Smooth muscle cell (in vitro differentiated cells): ENCODE data around the gene KCNT1. TPM values are rescaled to one million over a fixed set of nuclear protein-coding genes. Genes with fewer than 3 reads are reported as not detected.

Source experiments
- DNase-seq: peaks from one replicate; lab custom pipeline; 2025; ENCODE audit not compliant: unreplicated experiment; lab: John Stamatoyannopoulos, UW
- H2AFZ ChIP-seq: fragments of 200-600 bp; sonication (generic); 2 replicates; pipeline ENCODE4 v1.6.0; 2016; ENCODE audit warnings: antibody characterized with exemption, low read depth, mild to moderate bottlenecking
- H3F3A ChIP-seq: fragments of 200-600 bp; sonication (generic); 2 replicates; pipeline ENCODE4 v1.6.0; 2017; ENCODE audit warnings: antibody characterized with exemption, low read depth
- H3K27ac ChIP-seq: fragments of 200-600 bp; sonication (generic); 2 replicates; pipeline ENCODE4 v1.5.1; 2016; ENCODE audit warnings: low read depth, mild to moderate bottlenecking
- H3K27me3 ChIP-seq: fragments of 200-600 bp; sonication (generic); 2 replicates; pipeline ENCODE4 v1.6.1; 2016; ENCODE audit warnings: low read depth, mild to moderate bottlenecking
- H3K36me3 ChIP-seq: fragments of 200-600 bp; sonication (generic); 2 replicates; pipeline ENCODE4 v1.5.1; 2016; ENCODE audit warnings: low read depth
- H3K4me1 ChIP-seq: fragments of 200-600 bp; sonication (generic); 2 replicates; pipeline ENCODE4 v1.5.1; 2016; ENCODE audit warnings: low read depth
- H3K4me2 ChIP-seq: fragments of 200-600 bp; sonication (generic); 2 replicates; pipeline ENCODE4 v1.6.0; 2016; ENCODE audit warnings: mild to moderate bottlenecking
- H3K4me3 ChIP-seq: fragments of 200-600 bp; sonication (generic); 2 replicates; pipeline ENCODE4 v1.5.1; 2016; ENCODE audit warnings: mild to moderate bottlenecking
- H3K79me2 ChIP-seq: fragments of 200-600 bp; sonication (generic); 2 replicates; pipeline ENCODE4 v1.6.0; 2016; ENCODE audit warnings: low read depth, mild to moderate bottlenecking
- H3K9ac ChIP-seq: fragments of 200-600 bp; sonication (generic); 2 replicates; pipeline ENCODE4 v1.6.0; 2016; ENCODE audit warnings: low read depth
- H3K9me3 ChIP-seq: fragments of 200-600 bp; sonication (generic); replicated peaks from 2 replicates; pipeline ENCODE4 v1.5.1; 2016; ENCODE audit warnings: low read depth
- H4K20me1 ChIP-seq: fragments of 200-600 bp; sonication (generic); 2 replicates; pipeline ENCODE4 v1.6.0; 2016; ENCODE audit warnings: low read depth
- WGBS: methylation state at CpG from one replicate; pipeline ENCODE4 v1.1.7; 2016; ENCODE audit warnings: low lambda C conversion rate; 5-methylcytosine and 5-hydroxymethylcytosine counted together
- polyA plus RNA-seq: library from polyadenylated mRNA; unstranded; fragments of >200 nt; fragmentation: Nextera tagmentation; extraction: Ambion mirVana; gene quantifications from 2 replicates; pipeline ENCODE4 v1.2.1, GENCODE V29; 2016
- total RNA-seq: library from RNA; depleted of rRNA; stranded (reverse); fragments of >200 nt; gene quantifications from 2 replicates; pipeline ENCODE4 v1.2.3, GENCODE V29; 2014
- TF ChIP-seq, protein P1 (sequence below): fragments of 200-600 bp; sonication (generic); IDR thresholded peaks from 2 replicates; pipeline ENCODE4 v1.5.1; 2017; ENCODE audit warnings: borderline replicate concordance, mild to moderate bottlenecking, antibody characterized with exemption; ENCODE audit not compliant: insufficient read depth, poor library complexity, severe bottlenecking

Gene KCNT1
- total and polyA plus RNA-seq, 2 experiments from 2014 or later: not detected

DNA sequence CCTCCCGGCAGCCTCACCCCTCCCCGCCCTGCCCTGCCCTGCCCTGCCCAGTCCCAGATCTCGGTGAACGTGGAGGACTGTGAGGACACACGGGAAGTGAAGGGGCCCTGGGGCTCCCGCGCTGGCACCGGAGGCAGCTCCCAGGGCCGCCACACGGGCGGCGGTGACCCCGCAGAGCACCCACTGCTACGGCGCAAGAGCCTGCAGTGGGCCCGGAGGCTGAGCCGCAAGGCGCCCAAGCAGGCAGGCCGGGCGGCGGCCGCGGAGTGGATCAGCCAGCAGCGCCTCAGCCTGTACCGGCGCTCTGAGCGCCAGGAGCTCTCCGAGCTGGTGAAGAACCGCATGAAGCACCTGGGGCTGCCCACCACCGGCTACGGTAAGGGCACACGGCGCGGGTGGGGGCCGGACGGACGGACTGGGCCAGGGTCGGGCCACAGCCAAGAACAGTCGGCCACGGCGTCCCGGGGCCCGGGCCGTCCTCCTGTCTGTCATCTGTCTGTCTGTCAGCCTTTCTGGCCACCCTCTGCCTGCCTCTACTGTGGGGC is 84.2 kb downstream of the KCNT1 start:
- Histone ChIP-seq H3K27ac (no peak overlapping the region), H3K27me3 (no peaks in the 10 kb centered on the region)
- no peak for DNase-seq

DNA sequence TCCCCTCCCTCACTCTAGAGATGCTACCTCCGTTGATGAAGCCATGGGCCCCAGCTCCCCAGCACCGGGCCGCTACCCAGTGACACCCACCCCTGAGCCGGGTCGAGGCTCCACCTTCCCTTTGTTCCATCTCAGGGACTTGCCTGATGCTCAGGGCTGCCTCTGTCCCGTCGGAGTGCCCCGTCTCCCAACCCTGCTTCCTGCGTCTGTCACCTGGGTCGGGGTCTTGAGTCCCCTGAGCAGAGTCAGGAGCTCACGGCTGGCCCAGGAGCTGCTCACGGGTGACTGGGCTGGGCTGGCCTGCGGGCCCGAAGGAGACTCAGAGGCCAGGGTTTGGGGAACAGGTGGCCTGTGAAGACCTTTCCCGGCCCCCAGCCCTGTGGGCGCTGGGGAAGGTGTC is 85.3 kb downstream of the KCNT1 start:
- Histone ChIP-seq H3K9ac (no peak overlapping the region), H3F3A (no peaks in the 10 kb centered on the region), H3K4me2 (no peak overlapping the region), H3K27ac (no peak overlapping the region), H3K4me3 (no peak overlapping the region), H3K36me3 (no peaks in the 10 kb centered on the region), H3K4me1 (no peaks in the 10 kb centered on the region), H3K27me3 (no peaks in the 10 kb centered on the region), H3K9me3 (no peaks in the 10 kb centered on the region), H3K79me2 (no peaks in the 10 kb centered on the region), H2AFZ (no peak overlapping the region), H4K20me1 (no peaks in the 10 kb centered on the region)
- DNase-seq: no peak
- TF ChIP-seq, protein P1, sequence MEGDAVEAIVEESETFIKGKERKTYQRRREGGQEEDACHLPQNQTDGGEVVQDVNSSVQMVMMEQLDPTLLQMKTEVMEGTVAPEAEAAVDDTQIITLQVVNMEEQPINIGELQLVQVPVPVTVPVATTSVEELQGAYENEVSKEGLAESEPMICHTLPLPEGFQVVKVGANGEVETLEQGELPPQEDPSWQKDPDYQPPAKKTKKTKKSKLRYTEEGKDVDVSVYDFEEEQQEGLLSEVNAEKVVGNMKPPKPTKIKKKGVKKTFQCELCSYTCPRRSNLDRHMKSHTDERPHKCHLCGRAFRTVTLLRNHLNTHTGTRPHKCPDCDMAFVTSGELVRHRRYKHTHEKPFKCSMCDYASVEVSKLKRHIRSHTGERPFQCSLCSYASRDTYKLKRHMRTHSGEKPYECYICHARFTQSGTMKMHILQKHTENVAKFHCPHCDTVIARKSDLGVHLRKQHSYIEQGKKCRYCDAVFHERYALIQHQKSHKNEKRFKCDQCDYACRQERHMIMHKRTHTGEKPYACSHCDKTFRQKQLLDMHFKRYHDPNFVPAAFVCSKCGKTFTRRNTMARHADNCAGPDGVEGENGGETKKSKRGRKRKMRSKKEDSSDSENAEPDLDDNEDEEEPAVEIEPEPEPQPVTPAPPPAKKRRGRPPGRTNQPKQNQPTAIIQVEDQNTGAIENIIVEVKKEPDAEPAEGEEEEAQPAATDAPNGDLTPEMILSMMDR: no peak
- WGBS: 88% methylated on average over 16 of the region's 16 CpGs

More for the DNA sequence above, 84.2 kb downstream of the KCNT1 start:
- no peaks in the 10 kb centered on the region for H3K79me2 ChIP-seq
- no peaks in the 10 kb centered on the region for H3K4me1 ChIP-seq
- TF ChIP-seq, protein P1: no peak
- no peak overlapping the region for H2AFZ ChIP-seq
- WGBS: 97% methylated on average over 34 of the region's 44 CpGs
- no peaks in the 10 kb centered on the region for H3F3A ChIP-seq
- H3K9me3 ChIP-seq: no peaks in the 10 kb centered on the region
- H3K4me2 ChIP-seq: no peak overlapping the region
- no peak overlapping the region for H3K9ac ChIP-seq
- no peaks in the 10 kb centered on the region for H4K20me1 ChIP-seq
- no peaks in the 10 kb centered on the region for H3K36me3 ChIP-seq
- no peak overlapping the region for H3K4me3 ChIP-seq

DNA sequence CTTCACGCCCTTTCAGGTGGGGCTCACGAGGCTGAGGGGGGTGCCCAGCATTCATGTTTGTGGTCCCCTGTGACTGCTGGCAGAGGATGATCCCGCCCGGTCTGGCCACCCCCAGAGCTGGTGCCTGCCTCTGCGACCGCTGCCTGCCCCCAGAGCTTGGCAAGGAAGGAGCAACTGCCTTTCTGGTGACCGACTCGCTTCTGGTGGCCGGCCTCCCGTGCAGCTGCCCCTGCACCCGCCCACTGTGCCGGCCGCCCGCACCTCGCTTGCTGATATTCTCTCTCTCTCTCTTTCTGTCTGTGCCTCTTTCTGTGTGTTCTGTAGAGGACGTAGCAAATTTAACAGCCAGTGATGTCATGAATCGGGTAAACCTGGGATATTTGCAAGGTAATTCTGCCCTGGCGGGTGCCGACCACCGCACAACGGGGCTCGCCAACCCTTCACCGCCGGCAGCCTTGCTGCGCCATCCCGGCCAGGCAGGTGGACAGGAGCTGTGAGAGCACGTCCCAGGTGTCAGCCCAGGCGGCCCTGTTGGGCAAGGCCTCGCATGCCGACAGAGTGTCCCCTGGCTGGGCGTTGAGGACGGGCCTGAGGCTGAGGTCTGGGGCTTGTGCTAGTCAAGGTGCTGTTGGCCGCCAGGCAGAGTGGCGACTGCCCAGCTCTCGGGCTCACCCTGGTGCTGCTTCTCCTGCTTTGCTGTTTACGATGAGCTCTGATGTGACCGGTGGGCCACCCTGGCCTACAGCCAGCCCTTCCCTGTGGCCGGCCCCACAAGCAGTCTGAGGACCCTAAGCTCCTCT is 86.0 kb downstream of the KCNT1 start:
- Histone ChIP-seq H3K4me3 (no peak overlapping the region), H3K27me3 (no peaks in the 10 kb centered on the region)
- 92% methylated on average over 38 of the region's 38 CpGs for WGBS

More for the DNA sequence above, 86.0 kb downstream of the KCNT1 start:
- H3K79me2 ChIP-seq: no peaks in the 10 kb centered on the region
- H3K9ac ChIP-seq: no peak overlapping the region
- TF ChIP-seq, protein P1: no peak
- no peak for DNase-seq
- no peaks in the 10 kb centered on the region for H3F3A ChIP-seq
- no peak overlapping the region for H3K4me2 ChIP-seq
- H3K27ac ChIP-seq: no peak overlapping the region
- no peaks in the 10 kb centered on the region for H3K36me3 ChIP-seq
- H2AFZ ChIP-seq: no peak overlapping the region
- H3K9me3 ChIP-seq: no peaks in the 10 kb centered on the region
- H4K20me1 ChIP-seq: no peaks in the 10 kb centered on the region
- H3K4me1 ChIP-seq: no peaks in the 10 kb centered on the region
